ENCODE measurements around the gene CNNM1.

The CNNM1 gene

DNA sequence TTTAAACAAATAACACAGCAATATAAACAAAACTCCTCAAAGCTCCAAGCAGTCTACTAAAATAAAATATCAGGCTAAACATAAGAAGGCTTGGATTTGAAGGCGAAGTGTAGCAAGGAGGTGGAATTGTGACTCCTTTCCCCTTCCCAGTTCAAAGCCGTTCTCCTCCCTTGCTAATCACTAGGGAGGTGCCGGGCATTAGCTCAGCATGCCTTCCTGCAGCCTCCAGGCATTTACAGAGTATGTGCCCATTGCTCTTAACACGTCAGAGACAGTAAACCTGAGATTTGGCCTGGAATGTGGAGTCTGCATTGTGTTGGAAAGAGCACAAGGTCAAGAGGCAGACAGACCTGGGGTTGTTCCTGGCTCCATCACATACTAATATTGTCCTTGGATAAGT, 15.6 kb downstream of the CNNM1 start:
- H3K9me3 ChIP-seq (ENCODE audit: control insufficient read depth, low read length): no peaks in the 10 kb centered on the region
- no peaks in the 10 kb centered on the region for H3K4me1 ChIP-seq
- no peak for TF ChIP-seq CTCF (IDR thresholded peaks at IDR 0.05)
- no peak overlapping the region for H3K9ac ChIP-seq
- no peaks in the 10 kb centered on the region for H3K36me3 ChIP-seq (ENCODE audit: control insufficient read depth, insufficient read depth, low read length)
- no peak overlapping the region for H2AFZ ChIP-seq
- H3K79me2 ChIP-seq: no peaks in the 10 kb centered on the region
- no peak overlapping the region for H3K27ac ChIP-seq
- no peak overlapping the region for H3K4me2 ChIP-seq (ENCODE audit: low read length)
- no peak overlapping the region for H3K4me3 ChIP-seq (ENCODE audit: low read depth, low read length)
- H3K27me3 ChIP-seq (ENCODE audit: control insufficient read depth, insufficient read depth, low read length): no peaks in the 10 kb centered on the region

DNA sequence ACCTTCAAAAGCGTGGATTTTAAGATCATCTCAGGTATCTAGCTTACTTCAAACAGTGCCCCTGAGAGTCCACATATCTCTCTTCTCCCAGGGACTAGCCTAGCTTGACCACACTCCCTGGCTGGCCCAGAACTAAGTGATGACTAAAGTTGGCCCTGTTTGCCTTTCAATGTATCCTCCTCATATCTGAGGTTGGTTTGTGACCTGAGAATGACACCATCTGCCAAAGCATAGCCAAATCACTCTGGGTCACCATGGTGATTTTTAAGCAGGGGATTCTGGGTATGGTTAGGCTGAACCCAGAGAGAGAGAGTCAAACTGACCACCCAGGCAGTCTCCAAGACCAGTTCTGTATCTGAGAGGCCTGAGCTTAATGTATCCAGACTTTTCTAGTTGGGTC, 16.2 kb downstream of the CNNM1 start:
- Histone ChIP-seq H2AFZ (no peak overlapping the region), H3K4me3 (ENCODE audit: low read depth, low read length) (no peak overlapping the region), H3K9ac (no peak overlapping the region), H3K27me3 (ENCODE audit: control insufficient read depth, insufficient read depth, low read length) (no peaks in the 10 kb centered on the region), H3K4me1 (no peaks in the 10 kb centered on the region), H3K4me2 (ENCODE audit: low read length) (no peak overlapping the region), H3K9me3 (ENCODE audit: control insufficient read depth, low read length) (no peaks in the 10 kb centered on the region), H3K36me3 (ENCODE audit: control insufficient read depth, insufficient read depth, low read length) (no peaks in the 10 kb centered on the region), H3K79me2 (no peaks in the 10 kb centered on the region), H3K27ac (no peak overlapping the region)
- TF ChIP-seq CTCF (IDR thresholded peaks at IDR 0.05): no peak

GRCh38 chr10:99346247-99346646, 17.1 kb downstream of the CNNM1 start:
- no peak for TF ChIP-seq CTCF (IDR thresholded peaks at IDR 0.05)
- no peaks in the 10 kb centered on the region for H3K4me1 ChIP-seq
- no peak overlapping the region for H3K27ac ChIP-seq
- H2AFZ ChIP-seq: no peak overlapping the region
- H3K9ac ChIP-seq: no peak overlapping the region
- no peaks in the 10 kb centered on the region for H3K36me3 ChIP-seq (ENCODE audit: control insufficient read depth, insufficient read depth, low read length)
- no peaks in the 10 kb centered on the region for H3K27me3 ChIP-seq (ENCODE audit: control insufficient read depth, insufficient read depth, low read length)
- H3K79me2 ChIP-seq: no peaks in the 10 kb centered on the region
- no peak overlapping the region for H3K4me3 ChIP-seq (ENCODE audit: low read depth, low read length)
- H3K9me3 ChIP-seq (ENCODE audit: control insufficient read depth, low read length): no peaks in the 10 kb centered on the region
- no peak overlapping the region for H3K4me2 ChIP-seq (ENCODE audit: low read length)

DNA sequence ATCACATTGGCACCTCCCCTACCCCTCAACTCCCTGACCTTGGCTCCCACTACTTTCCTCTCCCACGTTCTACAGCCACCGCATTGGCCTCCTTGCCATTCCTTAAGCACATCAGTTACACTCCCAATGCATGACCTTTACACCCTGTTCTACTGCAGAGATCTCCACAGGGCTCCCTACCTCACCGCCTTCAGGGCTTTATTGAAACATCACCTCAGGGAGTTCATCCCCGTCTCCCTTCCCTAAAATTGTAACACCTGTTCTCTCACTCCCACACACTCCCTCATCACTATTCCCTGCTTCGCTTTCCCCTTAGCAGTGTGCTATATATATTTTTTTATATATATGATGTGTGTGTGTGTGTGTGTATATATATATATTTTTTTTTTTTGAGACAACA, 18.5 kb downstream of the CNNM1 start:
- no peaks in the 10 kb centered on the region for H3K27me3 ChIP-seq (ENCODE audit: control insufficient read depth, insufficient read depth, low read length)
- H3K9me3 ChIP-seq (ENCODE audit: control insufficient read depth, low read length): no peaks in the 10 kb centered on the region
- H3K4me3 ChIP-seq (ENCODE audit: low read depth, low read length): no peak overlapping the region
- no peaks in the 10 kb centered on the region for H3K36me3 ChIP-seq (ENCODE audit: control insufficient read depth, insufficient read depth, low read length)
- H3K4me2 ChIP-seq (ENCODE audit: low read length): no peak overlapping the region
- no peak overlapping the region for H3K9ac ChIP-seq
- no peaks in the 10 kb centered on the region for H3K4me1 ChIP-seq
- H2AFZ ChIP-seq: no peak overlapping the region
- TF ChIP-seq CTCF (IDR thresholded peaks at IDR 0.05): no peak
- no peaks in the 10 kb centered on the region for H3K79me2 ChIP-seq
- no peak overlapping the region for H3K27ac ChIP-seq

GRCh38 chr10:99353182-99353581, 24.0 kb downstream of the CNNM1 start:
- Histone ChIP-seq H3K9ac (no peak overlapping the region), H3K27ac (no peak overlapping the region), H3K79me2 (no peaks in the 10 kb centered on the region), H3K27me3 (ENCODE audit: control insufficient read depth, insufficient read depth, low read length) (no peaks in the 10 kb centered on the region), H3K4me1 (no peaks in the 10 kb centered on the region), H3K36me3 (ENCODE audit: control insufficient read depth, insufficient read depth, low read length) (no peaks in the 10 kb centered on the region), H3K4me3 (ENCODE audit: low read depth, low read length) (no peak overlapping the region), H3K9me3 (ENCODE audit: control insufficient read depth, low read length) (no peaks in the 10 kb centered on the region), H3K4me2 (ENCODE audit: low read length) (no peak overlapping the region), H2AFZ (no peak overlapping the region)
- TF ChIP-seq CTCF (IDR thresholded peaks at IDR 0.05): no peak
